CD4-positive, alpha-beta T cell treated with Interferon gamma for 1 hour (primary cell): ENCODE data around the gene ANOS1.
"Not testable (repeated sequence)": the region's sequence is repeated elsewhere in the genome, so short reads cannot be mapped to it uniquely, and the experiment has no call there.

Experiments used
- DNase-seq: peaks from one replicate; pipeline ENCODE4 v3.0.0-alpha.2; 2020

The ANOS1 gene

DNA sequence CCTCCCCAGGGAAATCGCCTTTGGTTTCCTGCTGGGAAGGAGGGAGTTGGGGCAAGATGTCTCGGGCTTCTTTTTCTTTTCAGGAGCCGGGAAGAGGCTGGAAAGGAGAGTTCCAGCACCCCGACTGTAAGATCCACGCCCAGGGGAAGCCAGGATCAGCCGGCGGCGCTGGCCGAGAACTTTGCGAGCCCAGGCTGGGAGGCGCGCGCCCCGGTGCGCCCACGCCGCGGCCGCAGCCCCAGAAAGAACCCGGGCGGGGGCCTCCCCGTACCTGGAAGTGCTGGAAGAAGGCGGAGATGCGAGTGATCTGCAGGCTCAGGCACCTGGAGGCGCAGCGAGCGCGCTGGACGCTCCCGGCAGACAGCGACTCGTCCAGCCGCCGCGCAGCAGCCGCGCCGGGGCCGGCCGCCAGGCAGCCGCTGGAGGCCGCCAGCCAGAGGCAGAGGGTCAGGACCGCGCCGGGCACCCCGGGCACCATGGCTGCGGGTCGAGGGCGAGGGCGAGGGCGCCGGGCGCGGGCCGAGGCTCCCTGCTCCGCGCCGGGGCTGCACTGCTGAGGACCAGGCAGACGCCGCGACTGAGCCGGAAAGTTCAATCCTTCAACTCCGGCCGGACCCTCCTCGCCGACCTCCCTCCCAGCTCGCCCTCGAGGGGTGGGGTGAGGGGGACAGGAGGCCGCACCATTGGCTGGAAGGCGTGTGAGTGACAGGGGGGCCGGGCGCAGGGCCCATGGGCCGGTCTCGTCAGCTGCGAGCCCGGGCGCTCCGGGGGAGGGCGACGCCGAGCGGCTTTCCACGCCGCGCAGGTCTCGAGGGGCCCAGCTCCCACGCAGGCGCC lies at the start of gene ANOS1:
ANOS1 (minus strand) TSS at position 579 of the 837 bp plus-strand sequence; CDS start at position 478, 101 bp downstream.
- DNase-seq = no peak

GRCh38 chrX:8773117-8773516 lies 41.2 kb upstream of the ANOS1 start:
- no peak for DNase-seq

DNA sequence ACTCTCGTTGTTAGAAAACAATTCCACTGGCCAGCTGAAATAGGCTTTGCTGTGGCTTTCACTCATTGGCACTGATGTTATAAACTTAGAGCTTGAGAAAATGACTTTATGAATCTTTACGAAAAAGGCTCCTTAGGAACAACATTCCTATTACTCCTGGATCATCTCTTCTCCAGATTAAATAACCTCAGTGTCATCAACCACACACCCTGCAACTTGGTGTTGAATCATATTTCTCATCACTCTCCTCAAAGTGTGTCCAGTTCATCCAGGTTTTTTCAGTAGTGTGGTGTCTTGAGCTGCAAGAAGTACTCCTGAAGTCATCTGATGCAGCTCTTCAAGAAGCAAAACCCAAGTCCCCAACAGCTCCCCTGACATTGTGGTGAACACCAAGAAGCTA lies 28.1 kb upstream of the ANOS1 start:
- DNase-seq = no peak

DNA sequence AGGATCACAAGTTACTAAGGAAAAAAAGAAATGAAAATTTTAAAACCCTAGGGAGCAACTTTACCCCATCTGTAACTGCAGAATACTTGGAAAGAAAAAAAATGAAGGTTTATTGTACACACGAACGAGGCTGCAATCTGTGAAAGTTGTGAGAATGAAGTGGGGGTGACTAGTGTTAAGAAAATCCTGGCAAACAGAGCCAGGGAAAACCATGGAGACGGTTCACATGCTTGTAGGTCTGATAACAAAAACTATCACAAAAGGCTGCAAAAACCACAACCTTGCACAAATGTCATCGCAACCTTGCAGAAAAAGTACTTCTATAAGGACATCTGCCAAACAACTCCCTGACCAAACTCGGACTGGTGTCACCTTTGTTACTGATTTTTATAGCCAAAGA lies 26.8 kb upstream of the ANOS1 start:
- not testable (repeated sequence) for DNase-seq

DNA sequence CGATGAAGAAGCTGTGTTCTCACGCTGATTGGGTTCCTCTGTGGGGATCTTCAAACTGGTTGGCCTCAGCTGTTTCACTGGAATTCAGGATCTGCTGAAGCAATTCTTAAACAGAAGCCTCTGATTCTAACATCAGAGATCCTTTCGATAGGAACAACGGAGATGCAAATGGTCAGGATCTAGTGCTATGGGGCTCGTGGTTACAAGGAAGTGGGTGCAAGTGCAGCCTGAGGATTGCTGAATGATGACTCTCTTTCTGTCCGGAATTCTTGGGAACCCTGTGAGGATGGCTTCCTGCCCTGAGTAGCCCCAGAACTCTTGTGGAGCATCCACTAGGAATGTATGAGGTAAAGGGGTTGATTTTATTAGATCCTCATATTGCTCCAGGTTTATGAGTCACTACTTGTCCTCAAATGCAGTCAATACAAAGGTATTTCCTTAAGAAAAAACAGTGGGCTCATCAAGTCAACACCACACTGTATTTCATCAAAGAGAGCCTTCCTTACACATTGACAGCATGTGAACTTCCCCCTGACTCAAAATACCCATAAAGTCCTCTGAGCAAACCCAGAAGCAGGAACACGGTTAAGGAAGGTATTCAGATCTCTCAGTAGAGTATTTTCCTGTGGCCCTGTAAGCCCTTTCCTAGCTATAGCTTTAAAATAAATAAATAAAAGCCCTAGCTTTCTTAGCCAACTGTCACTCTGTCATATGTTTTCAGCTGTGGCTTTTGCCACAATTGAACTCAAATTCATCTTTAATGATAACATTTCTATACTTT lies 25.9 kb upstream of the ANOS1 start:
- DNase-seq = not testable (repeated sequence)

DNA sequence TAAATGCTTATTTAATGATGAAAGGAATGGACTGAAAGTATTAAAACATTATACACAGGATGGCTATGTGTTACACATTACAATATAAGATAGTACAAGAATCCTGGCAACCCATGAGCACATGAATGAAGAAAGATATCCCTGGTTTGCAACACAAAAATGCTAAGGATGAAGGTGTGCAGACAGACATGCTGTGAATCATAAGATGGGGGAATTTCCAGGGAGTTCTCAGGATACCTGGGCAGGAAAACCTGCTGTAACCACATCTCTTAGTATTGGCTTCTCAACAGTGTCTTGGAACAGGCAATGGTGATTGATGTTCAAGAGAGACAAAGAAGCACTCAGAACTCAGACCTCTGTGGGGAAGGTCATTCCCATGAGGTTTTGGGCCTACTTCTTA lies 23.9 kb upstream of the ANOS1 start:
- DNase-seq = no peak

DNA sequence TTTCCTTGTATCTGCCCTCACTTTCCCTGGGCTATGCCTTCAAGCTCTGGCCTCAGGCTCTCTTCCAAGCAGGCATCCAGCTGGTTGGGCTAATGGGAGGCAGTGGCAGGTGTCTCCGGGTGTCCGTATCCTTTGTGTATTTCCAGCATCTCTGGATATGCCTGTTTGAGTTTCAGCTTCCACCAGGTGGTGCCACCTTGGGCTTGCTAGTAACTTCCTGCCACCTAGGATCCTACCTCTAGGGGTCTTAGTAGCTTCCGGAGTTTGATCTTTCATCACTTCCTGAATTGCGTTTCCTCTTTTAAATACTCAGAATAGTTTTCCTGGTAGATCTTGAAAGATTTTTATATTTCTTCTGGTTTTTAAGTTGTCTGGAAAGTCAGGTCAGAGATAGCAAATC lies 23.2 kb upstream of the ANOS1 start:
- DNase-seq = no peak

- DNase-seq = no peak
Measured at GRCh38 chrX:8749697-8750096, 17.8 kb upstream of the ANOS1 start.

- no peak for DNase-seq
Measured at GRCh38 chrX:8748855-8749254, 16.9 kb upstream of the ANOS1 start.

DNA sequence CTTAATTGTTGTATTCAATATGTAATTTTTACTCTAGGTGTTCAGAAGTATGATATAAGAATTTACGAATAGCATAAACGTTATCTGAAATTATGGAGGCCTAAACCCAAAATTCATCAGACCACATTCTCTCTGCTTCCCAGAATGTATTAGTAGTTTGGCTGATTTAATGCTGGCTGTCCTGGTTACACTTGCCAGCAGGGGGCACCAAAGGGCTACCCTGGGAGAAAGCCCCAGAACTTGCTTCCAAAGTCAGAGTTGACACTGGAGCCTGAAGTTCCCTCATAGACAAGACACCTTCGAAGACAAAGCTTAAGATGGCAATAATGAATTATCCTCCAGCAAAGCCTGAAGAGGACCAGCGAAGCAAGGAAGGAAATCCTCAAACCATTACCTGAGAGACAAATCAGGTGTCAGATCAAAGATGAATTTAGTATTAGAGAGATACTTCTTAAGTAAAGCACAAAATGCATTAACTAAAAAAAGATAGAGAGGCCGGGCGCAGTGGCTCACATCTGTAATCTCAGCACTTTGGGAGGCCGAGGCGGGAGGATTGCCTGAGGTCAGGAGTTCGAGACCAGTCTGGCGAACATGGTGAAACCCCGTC lies 11.3 kb upstream of the ANOS1 start:
- peak; percentile 36 for DNase-seq

GRCh38 chrX:8741981-8742380 lies 10.0 kb upstream of the ANOS1 start:
- no peak for DNase-seq

GRCh38 chrX:8738588-8739189 lies 6.8 kb upstream of the ANOS1 start:
- DNase-seq = no peak

- no peak for DNase-seq
Measured at GRCh38 chrX:8737883-8738282, 5.9 kb upstream of the ANOS1 start.

- no peak for DNase-seq
Measured at GRCh38 chrX:8730812-8731558, 952 bp downstream of the ANOS1 start.

DNA sequence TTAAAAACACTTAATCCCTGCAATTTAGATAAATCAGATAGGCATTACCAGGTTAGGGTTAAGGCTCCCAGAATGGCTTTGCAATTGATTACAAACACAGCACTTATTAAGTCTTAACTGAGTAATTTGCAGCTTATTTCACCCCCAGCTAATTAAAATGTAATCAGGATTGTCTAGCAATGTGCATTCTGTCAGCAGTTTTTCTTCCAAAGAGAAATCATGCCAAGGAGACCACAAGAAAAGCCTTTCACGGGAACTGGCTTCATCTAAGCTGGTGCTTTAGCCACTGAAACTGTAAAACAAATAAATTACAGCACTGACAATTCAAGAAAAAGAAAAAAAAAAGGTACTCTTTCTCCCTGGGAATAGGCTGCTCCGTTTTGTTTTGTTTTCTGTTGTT lies 2.1 kb downstream of the ANOS1 start:
- no peak for DNase-seq

- no peak for DNase-seq
Measured at GRCh38 chrX:8728932-8729535, 2.9 kb downstream of the ANOS1 start.

- DNase-seq = no peak
Measured at GRCh38 chrX:8726031-8726652, 5.8 kb downstream of the ANOS1 start.

DNA sequence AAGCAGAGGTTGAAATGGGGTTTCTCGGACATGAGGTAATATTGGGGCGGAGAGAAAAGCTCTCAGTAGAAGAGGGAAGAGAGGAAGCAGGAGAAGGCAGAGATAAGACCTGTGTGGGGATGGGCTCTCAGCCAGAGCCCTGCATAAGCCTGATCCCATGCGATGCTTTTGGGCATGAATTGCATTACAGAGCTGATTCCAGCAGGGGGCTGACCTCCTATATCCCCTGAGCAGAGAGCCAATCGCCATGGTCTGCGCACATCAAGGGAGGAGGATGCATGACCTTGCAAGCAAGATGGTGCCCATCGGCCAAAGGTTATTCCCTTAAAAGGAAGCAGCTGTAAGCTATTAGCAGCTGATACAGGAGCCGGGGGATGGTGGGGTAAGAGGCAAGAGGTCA lies 7.6 kb downstream of the ANOS1 start:
- DNase-seq = no peak

- no peak for DNase-seq
Measured at GRCh38 chrX:8721536-8721935, 10.4 kb downstream of the ANOS1 start.

DNA sequence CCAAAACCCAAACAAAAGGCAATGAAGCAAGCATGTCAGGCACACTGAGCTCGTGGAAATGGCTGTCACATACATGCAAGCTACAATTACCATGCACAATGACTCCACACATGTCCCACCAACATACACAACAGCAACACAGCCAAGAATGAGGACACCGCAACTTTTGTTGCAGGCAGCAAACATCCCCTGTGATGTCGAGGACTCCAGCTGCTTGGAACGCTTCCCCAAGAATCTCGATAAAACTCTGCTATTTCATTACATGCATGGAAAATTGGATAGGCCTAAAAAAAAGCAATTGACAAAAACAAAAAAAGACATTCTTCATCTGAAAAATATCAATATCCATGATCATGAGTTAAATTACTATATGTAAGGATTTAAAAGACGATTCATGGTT lies 11.8 kb downstream of the ANOS1 start:
- DNase-seq = no peak

DNA sequence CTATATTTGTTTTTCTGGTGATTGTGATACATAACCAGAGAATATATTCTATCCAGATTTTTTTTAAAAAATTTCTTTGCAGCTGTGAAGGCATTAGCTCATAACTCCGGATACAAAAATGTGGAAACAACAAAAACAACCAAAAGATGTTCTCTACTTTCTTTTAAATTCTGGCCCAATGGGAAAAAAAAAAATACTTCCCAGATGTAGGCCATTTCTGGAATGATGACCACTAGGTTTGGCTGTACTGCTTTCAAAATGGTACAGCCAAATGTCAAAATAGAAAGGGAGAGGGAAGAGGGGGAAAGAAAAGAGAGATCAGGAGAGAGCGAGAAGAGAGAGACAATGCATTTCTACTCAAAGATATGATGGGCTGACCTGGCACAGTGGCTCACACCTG lies 14.6 kb downstream of the ANOS1 start:
- DNase-seq = no peak

DNA sequence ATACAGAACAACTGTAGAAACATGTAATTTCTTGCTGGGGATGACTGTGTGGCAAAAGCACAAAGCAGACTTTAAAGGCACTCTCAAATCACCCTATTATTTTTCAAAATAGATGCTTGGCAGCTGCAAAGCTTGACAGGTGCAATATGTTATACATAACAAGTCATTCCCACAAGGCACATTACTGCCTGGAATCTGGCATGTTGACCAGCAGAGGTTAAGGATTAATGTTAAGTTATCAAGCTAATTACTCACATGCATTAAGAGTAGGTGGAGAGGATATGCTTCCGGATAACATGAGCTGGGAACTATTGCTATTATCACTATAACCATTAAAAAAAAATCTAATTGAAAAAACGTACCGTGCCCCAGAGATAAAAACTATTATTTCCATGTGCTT lies 17.8 kb downstream of the ANOS1 start:
- DNase-seq = no peak
